HL-60 (cell line): ENCODE measurements around the gene PRR15L.

Experiments used
- DNase-seq, 2 experiments: peaks; one replicate each; pipeline ENCODE4 v3.0.0-alpha.2; 2010 to 2020; ENCODE audit warnings: low read depth in 1 of 2, low spot score in 1 of 2
- H3K27ac ChIP-seq: fragments of 250-450 bp; sonication (Bioruptor Pico); replicated peaks from 2 replicates; pipeline ENCODE4 v1.5.1; 2020; ENCODE audit warnings: mild to moderate bottlenecking, moderate library complexity
- H3K27me3 ChIP-seq: fragments of 250-450 bp; sonication (Bioruptor Pico); 2 replicates; pipeline ENCODE4 v1.5.1; 2021; ENCODE audit warnings: mild to moderate bottlenecking, moderate library complexity; ENCODE audit not compliant: insufficient read depth, poor library complexity, severe bottlenecking
- H3K4me3 ChIP-seq: replicated peaks from 2 replicates; pipeline ENCODE4 v1.5.1; 2011; ENCODE audit warnings: mild to moderate bottlenecking, control low read depth, low read length; ENCODE audit not compliant: insufficient read depth
- CTCF ChIP-seq: IDR thresholded peaks from one replicate; pipeline ENCODE4 v1.5.1; 2011; ENCODE audit warnings: low read length, control low read depth, inconsistent platforms; ENCODE audit not compliant: insufficient read depth
- GABPA ChIP-seq: IDR thresholded peaks from 2 replicates; pipeline ENCODE4 v1.6.1; 2012; ENCODE audit warnings: low read depth
- POLR2AphosphoS5 ChIP-seq: IDR thresholded peaks from 2 replicates; pipeline ENCODE4 v1.6.1; 2012; ENCODE audit warnings: low read depth
- REST ChIP-seq: IDR thresholded peaks from 2 replicates; pipeline ENCODE4 v1.6.1; 2012; ENCODE audit warnings: low read depth; ENCODE audit not compliant: insufficient replicate concordance
- SPI1 ChIP-seq: IDR thresholded peaks from 2 replicates; pipeline ENCODE4 v1.6.1; 2012; ENCODE audit warnings: low read depth, mild to moderate bottlenecking, borderline replicate concordance

Gene PRR15L

GRCh38 chr17:47962901-47963300 lies 5.2 kb upstream of the PRR15L start:
- Histone ChIP-seq H3K4me3 (no peak overlapping the region), H3K27me3 (no peaks in the 10 kb centered on the region), H3K27ac (no peak overlapping the region)
- no peak for TF ChIP-seq REST
- no peak for TF ChIP-seq CTCF
- no peak for TF ChIP-seq POLR2AphosphoS5
- no peak for TF ChIP-seq GABPA
- DNase-seq: no peak

GRCh38 chr17:47961406-47961805 lies 3.7 kb upstream of the PRR15L start:
- no peaks in the 10 kb centered on the region for H3K27me3 ChIP-seq
- TF ChIP-seq SPI1: no peak
- no peak for DNase-seq
- H3K4me3 ChIP-seq: no peak overlapping the region
- H3K27ac ChIP-seq: no peak overlapping the region

- DNase-seq: no peak
These were observed 2.4 kb upstream of the PRR15L start for GRCh38 chr17:47959825-47960655.

More at GRCh38 chr17:47959825-47960655, 2.4 kb upstream of the PRR15L start:
- no peak overlapping the region for H3K4me3 ChIP-seq
- H3K27ac ChIP-seq: no peak overlapping the region
- no peaks in the 10 kb centered on the region for H3K27me3 ChIP-seq
- TF ChIP-seq CTCF (no peak), POLR2AphosphoS5 (no peak), REST (no peak), GABPA (no peak), SPI1 (no peak)
